Rectal smooth muscle tissue (tissue), 1 donor: ENCODE measurements around the gene NPSR1.

Experiments
- H3K27ac ChIP-seq: one replicate; pipeline ENCODE4 v1.7.0; 2013; ENCODE audit warnings: low read depth, low read length, inconsistent platforms
- H3K27me3 ChIP-seq: one replicate; pipeline ENCODE4 v1.7.0; 2013; ENCODE audit warnings: low read length; ENCODE audit not compliant: control insufficient read depth, insufficient read depth
- H3K36me3 ChIP-seq: one replicate; pipeline ENCODE4 v1.7.0; 2013; ENCODE audit warnings: low read length; ENCODE audit not compliant: control insufficient read depth, insufficient read depth
- H3K4me1 ChIP-seq: one replicate; pipeline ENCODE4 v1.7.0; 2013; ENCODE audit warnings: low read length; ENCODE audit not compliant: control insufficient read depth, insufficient read depth
- H3K4me3 ChIP-seq: one replicate; pipeline ENCODE4 v1.7.0; 2013; ENCODE audit warnings: low read length
- H3K9ac ChIP-seq: one replicate; pipeline ENCODE4 v1.7.0; 2013; ENCODE audit warnings: low read length

Gene NPSR1

GRCh38 chr7:34750636-34751035, 92.6 kb downstream of the NPSR1 start:
- no peaks in the 10 kb centered on the region for H3K36me3 ChIP-seq
- no peaks in the 10 kb centered on the region for H3K4me1 ChIP-seq
- H3K27ac ChIP-seq: no peak overlapping the region
- no peak overlapping the region for H3K4me3 ChIP-seq
- H3K9ac ChIP-seq: no peak overlapping the region
- H3K27me3 ChIP-seq: no peaks in the 10 kb centered on the region

DNA sequence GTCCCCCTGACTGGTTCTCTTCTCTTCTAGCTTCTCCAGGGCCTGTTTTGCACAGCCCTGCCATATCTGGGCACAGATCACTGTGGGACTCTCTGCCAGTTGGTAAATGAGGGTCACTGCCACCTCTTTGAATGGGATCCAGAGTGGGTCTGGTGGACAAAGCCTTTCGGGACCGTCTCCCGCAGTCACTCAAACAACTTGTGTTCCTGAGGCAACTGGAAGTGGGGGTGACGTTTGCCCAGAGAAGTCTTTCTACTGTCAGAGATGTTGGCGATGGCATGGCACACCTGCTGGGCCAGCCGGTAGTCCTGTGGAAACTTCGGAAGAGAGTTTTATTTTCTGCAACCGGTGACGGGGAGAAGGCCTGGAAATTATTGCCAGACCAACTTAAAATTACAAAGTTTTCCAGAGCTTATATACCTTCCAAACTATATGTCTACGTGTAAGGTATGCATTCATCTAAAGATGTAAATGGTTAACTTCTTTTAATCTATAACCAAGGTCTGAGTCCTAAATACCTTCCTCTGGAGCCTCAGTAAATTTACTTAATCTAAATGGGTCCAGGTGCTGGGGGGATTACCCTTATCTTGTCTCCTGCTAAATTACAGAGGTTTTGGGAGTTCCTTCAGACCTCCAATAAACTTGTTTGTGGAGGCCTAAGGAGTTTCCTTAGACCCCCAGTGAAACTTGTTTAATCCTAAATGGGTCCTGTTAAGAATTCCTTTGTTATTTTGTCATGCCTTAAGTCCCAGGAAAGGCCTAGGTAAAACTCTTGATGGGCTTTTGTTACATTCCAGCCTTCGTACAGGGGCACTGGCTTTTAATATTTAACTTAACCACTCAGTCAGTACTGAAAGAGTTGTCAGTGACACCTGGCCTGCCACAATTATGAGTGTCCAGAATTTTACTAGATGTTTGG, 94.0 kb downstream of the NPSR1 start:
- H3K27ac ChIP-seq: no peak overlapping the region
- H3K4me1 ChIP-seq: no peaks in the 10 kb centered on the region

GRCh38 chr7:34752929-34753328, 94.9 kb downstream of the NPSR1 start:
- no peaks in the 10 kb centered on the region for H3K27me3 ChIP-seq
- no peaks in the 10 kb centered on the region for H3K4me1 ChIP-seq
- no peaks in the 10 kb centered on the region for H3K36me3 ChIP-seq
- no peak overlapping the region for H3K27ac ChIP-seq
- no peak overlapping the region for H3K4me3 ChIP-seq
- no peak overlapping the region for H3K9ac ChIP-seq

More for the DNA sequence above, 94.0 kb downstream of the NPSR1 start:
- no peak overlapping the region for H3K9ac ChIP-seq
- no peaks in the 10 kb centered on the region for H3K27me3 ChIP-seq
- H3K4me3 ChIP-seq: no peak overlapping the region
- no peaks in the 10 kb centered on the region for H3K36me3 ChIP-seq

DNA sequence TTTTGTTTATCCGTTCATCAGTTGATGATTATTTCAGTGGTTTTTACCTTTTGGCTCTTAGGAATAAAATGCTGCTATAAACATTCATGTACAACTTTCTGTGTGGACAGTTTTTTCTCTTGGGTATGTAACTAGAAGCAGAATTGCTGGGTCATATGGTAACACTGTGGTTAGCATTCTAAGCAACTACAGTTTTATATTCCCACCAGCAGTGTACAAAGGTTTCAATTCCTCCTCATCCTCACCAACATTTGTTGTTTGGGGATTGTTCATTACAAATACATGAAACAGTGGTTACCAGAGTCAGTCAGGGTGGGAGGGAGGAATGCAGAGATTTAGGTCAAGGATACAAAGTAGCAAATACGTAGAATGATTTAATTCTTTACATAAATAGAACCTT, 97.0 kb downstream of the NPSR1 start:
- Histone ChIP-seq H3K36me3 (no peaks in the 10 kb centered on the region), H3K27me3 (no peaks in the 10 kb centered on the region), H3K9ac (no peak overlapping the region), H3K4me3 (no peak overlapping the region), H3K27ac (no peak overlapping the region), H3K4me1 (no peaks in the 10 kb centered on the region)

DNA sequence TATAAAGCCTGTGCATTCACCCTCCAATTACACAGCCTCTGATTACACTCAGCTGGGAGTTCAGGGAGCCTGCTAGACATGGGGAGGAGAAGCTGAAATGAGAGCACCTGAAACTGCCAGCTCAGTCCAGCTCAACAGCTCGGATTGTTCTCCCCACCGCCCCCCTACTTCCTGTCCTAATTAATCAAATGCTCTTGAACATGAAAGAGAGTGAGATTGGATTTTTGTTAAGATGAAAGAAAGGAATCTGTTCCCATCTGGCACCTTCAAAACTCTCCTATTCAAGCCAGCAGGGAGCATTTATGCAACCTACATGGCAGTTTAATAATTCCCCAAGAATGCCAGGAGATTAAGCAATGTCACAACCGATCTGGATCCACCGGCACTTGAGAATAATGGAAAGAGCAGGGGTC, 98.0 kb downstream of the NPSR1 start:
- Histone ChIP-seq H3K27me3 (no peaks in the 10 kb centered on the region), H3K4me1 (no peaks in the 10 kb centered on the region), H3K27ac (no peak overlapping the region), H3K9ac (no peak overlapping the region), H3K36me3 (no peaks in the 10 kb centered on the region), H3K4me3 (no peak overlapping the region)

DNA sequence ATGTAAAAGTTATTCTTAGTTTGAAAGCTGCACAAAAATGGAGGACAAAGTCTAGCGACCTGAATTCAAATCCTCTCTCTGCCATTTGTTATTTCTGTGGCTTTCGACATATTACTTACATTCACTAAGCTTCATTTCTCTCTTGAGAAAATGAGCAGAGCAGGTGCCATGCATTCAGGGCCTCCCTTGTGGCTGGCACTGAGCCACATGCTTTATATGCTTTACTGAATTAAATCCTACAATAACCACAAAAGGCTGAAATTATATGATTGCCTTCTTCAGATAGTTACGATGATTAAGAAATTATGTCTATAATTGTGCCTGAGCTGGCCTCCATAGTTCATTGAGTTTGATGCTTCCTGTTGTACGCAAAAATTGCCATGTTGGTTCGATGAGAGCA, 98.7 kb downstream of the NPSR1 start:
- no peaks in the 10 kb centered on the region for H3K4me1 ChIP-seq
- H3K4me3 ChIP-seq: no peak overlapping the region
- H3K9ac ChIP-seq: no peak overlapping the region
- H3K36me3 ChIP-seq: no peaks in the 10 kb centered on the region
- H3K27ac ChIP-seq: no peak overlapping the region
- H3K27me3 ChIP-seq: no peaks in the 10 kb centered on the region

DNA sequence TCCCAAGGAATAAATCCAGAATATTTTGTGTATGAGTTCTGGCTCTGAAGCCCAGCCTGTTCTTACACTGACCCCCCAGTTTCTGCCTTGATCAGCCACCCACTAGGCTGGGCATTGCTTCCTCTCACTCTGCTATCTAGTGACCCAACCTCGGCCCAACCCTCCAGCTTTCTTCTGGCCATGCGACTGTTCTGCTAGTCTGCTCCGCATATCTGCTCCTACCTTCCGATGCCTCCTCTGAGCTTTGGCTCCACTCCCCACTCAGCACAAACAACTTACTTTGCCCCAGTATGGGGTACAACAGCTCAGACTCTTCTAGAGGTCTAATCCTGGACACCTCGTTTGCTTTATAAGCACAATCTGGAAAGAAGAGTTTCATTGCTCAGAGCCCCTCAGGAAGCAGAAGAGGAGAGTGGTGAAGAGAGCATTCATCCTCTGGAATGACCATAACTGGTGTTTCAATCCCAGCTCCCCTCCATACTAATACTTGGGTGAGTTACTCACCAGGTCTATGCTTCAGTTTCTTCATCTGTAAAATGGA, 99.6 kb downstream of the NPSR1 start:
- Histone ChIP-seq H3K27me3 (no peaks in the 10 kb centered on the region), H3K9ac (no peak overlapping the region), H3K4me3 (no peak overlapping the region), H3K4me1 (no peaks in the 10 kb centered on the region), H3K27ac (no peak overlapping the region), H3K36me3 (no peaks in the 10 kb centered on the region)

DNA sequence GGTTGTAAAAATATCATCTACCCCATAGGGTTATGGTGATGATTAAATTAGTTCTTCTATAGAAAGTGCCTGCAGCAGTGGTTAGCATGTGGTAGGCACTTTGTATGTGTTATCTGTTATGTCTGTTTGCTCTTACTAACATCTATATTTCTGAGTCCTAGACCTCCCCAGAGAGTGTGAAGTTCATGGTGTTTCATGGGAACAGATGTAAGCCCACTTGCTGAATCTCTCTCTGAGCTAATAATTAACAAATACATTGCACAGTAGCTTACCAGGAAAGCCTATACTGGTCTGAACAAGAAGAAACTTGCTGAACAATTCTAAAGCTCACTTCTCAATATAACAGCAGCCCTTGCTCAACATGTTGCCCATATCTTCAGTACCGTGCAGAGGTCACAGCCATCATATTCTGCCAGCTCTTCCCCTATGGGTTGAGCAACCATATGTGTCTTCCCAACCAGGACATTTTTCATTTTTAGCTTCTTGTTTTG, 100.1 kb downstream of the NPSR1 start:
- no peaks in the 10 kb centered on the region for H3K27me3 ChIP-seq
- H3K36me3 ChIP-seq: no peaks in the 10 kb centered on the region
- H3K4me1 ChIP-seq: no peaks in the 10 kb centered on the region
- H3K9ac ChIP-seq: no peak overlapping the region
- H3K4me3 ChIP-seq: no peak overlapping the region
- no peak overlapping the region for H3K27ac ChIP-seq

DNA sequence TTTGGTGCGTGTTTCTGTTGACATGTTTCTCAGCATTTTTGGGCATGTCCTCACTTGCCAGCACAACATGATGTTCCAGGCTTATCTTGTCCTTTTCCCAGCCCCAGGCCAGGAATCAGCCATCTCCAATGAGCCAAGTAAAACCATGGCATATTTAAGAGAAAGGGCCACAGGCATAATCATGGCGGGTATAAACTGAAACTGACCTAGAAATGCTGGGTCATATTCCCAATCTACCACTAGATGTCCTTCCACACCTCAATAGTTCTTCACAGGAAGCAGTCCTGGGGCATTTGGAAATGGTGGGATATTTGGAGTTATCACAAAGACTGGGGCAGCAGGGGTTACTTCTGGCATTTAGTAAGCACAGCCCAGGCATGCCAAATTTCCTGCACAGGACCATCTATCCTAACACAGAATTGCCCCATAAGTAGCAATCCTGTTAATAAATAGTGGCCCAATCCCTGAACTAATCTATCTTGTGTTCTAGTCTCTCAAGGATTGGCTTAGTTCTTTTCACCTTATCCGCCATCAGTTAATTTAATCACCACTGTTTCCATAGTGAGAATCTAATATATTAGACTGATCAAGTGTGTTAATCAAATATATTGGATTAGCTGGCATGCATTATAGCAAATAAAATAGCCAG, 101.6 kb downstream of the NPSR1 start:
- Histone ChIP-seq H3K27ac (no peak overlapping the region), H3K9ac (no peak overlapping the region), H3K4me3 (no peak overlapping the region), H3K4me1 (no peaks in the 10 kb centered on the region), H3K27me3 (no peaks in the 10 kb centered on the region), H3K36me3 (no peaks in the 10 kb centered on the region)

- Histone ChIP-seq H3K27me3 (no peaks in the 10 kb centered on the region), H3K9ac (no peak overlapping the region), H3K27ac (no peak overlapping the region), H3K4me3 (no peak overlapping the region), H3K4me1 (no peaks in the 10 kb centered on the region), H3K36me3 (no peaks in the 10 kb centered on the region)
These were observed 102.3 kb downstream of the NPSR1 start for GRCh38 chr7:34760271-34760670.

GRCh38 chr7:34761206-34761605, 103.2 kb downstream of the NPSR1 start:
- H3K4me3 ChIP-seq: no peak overlapping the region
- no peaks in the 10 kb centered on the region for H3K27me3 ChIP-seq
- H3K27ac ChIP-seq: no peak overlapping the region
- no peaks in the 10 kb centered on the region for H3K4me1 ChIP-seq
- H3K36me3 ChIP-seq: no peaks in the 10 kb centered on the region
- no peak overlapping the region for H3K9ac ChIP-seq

GRCh38 chr7:34761627-34762026, 103.6 kb downstream of the NPSR1 start:
- H3K36me3 ChIP-seq: no peaks in the 10 kb centered on the region
- no peaks in the 10 kb centered on the region for H3K4me1 ChIP-seq
- H3K27ac ChIP-seq: no peak overlapping the region
- no peak overlapping the region for H3K4me3 ChIP-seq
- no peak overlapping the region for H3K9ac ChIP-seq
- H3K27me3 ChIP-seq: no peaks in the 10 kb centered on the region
